ENCODE data around the gene LORICRIN. TPM values are rescaled to one million over a fixed set of nuclear protein-coding genes. Genes with fewer than 3 reads are reported as not detected.

Gene LORICRIN
- total and polyA plus RNA-seq, 2 donors, result not detected

- DNase-seq (ENCODE audit: extremely low spot score), result no peak
- H3K4me3 ChIP-seq (ENCODE audit: low read depth, low read length), result no peak overlapping the region
- no peak overlapping the region for H3K27ac ChIP-seq (ENCODE audit: low read depth)
- no peaks in the 10 kb centered on the region for H3K4me1 ChIP-seq (ENCODE audit: insufficient read depth)
- WGBS, result 58% methylated on average over 3 of the region's 3 CpGs
- H3K36me3 ChIP-seq (ENCODE audit: insufficient read depth), result no peaks in the 10 kb centered on the region
Measured at GRCh38 chr1:153232553-153232952, 26.9 kb upstream of the LORICRIN start.

GRCh38 chr1:153233448-153233847, 26.0 kb upstream of the LORICRIN start:
- Histone ChIP-seq H3K4me1 (ENCODE audit: insufficient read depth) (no peaks in the 10 kb centered on the region), H3K4me3 (ENCODE audit: low read depth, low read length) (no peak overlapping the region), H3K27ac (ENCODE audit: low read depth) (no peak overlapping the region), H3K36me3 (ENCODE audit: insufficient read depth) (no peaks in the 10 kb centered on the region)
- no peak for DNase-seq (ENCODE audit: extremely low spot score)
- WGBS, result 72% methylated on average over 1 of the region's 1 CpG

GRCh38 chr1:153238527-153238926, 21.0 kb upstream of the LORICRIN start:
- no peak for DNase-seq (ENCODE audit: extremely low spot score)
- Histone ChIP-seq H3K4me1 (ENCODE audit: insufficient read depth) (no peaks in the 10 kb centered on the region), H3K4me3 (ENCODE audit: low read depth, low read length) (no peak overlapping the region), H3K36me3 (ENCODE audit: insufficient read depth) (no peaks in the 10 kb centered on the region), H3K27ac (ENCODE audit: low read depth) (no peak overlapping the region)
- WGBS, result 46% methylated on average over 2 of the region's 2 CpGs

- WGBS, result 77% methylated on average over 1 of the region's 1 CpG
- no peak overlapping the region for H3K4me3 ChIP-seq (ENCODE audit: low read depth, low read length)
- H3K27ac ChIP-seq (ENCODE audit: low read depth), result no peak overlapping the region
- DNase-seq (ENCODE audit: extremely low spot score), result no peak
- no peaks in the 10 kb centered on the region for H3K4me1 ChIP-seq (ENCODE audit: insufficient read depth)
- no peaks in the 10 kb centered on the region for H3K36me3 ChIP-seq (ENCODE audit: insufficient read depth)
Measured at GRCh38 chr1:153242160-153242559, 17.3 kb upstream of the LORICRIN start.

- no peak overlapping the region for H3K27ac ChIP-seq (ENCODE audit: low read depth)
- DNase-seq (ENCODE audit: extremely low spot score), result no peak
- no peaks in the 10 kb centered on the region for H3K36me3 ChIP-seq (ENCODE audit: insufficient read depth)
- no peaks in the 10 kb centered on the region for H3K4me1 ChIP-seq (ENCODE audit: insufficient read depth)
- 92% methylated on average over 4 of the region's 4 CpGs for WGBS
- no peak overlapping the region for H3K4me3 ChIP-seq (ENCODE audit: low read depth, low read length)
Measured at GRCh38 chr1:153245466-153245865, 14.0 kb upstream of the LORICRIN start.

GRCh38 chr1:153246018-153246417, 13.5 kb upstream of the LORICRIN start:
- 83% methylated on average over 1 of the region's 1 CpG for WGBS
- Histone ChIP-seq H3K27ac (ENCODE audit: low read depth) (no peak overlapping the region), H3K36me3 (ENCODE audit: insufficient read depth) (no peaks in the 10 kb centered on the region), H3K4me1 (ENCODE audit: insufficient read depth) (no peaks in the 10 kb centered on the region), H3K4me3 (ENCODE audit: low read depth, low read length) (no peak overlapping the region)
- DNase-seq (ENCODE audit: extremely low spot score), result no peak

- Histone ChIP-seq H3K27ac (ENCODE audit: low read depth) (no peak overlapping the region), H3K4me3 (ENCODE audit: low read depth, low read length) (no peak overlapping the region), H3K36me3 (ENCODE audit: insufficient read depth) (no peaks in the 10 kb centered on the region), H3K4me1 (ENCODE audit: insufficient read depth) (no peaks in the 10 kb centered on the region)
- DNase-seq (ENCODE audit: extremely low spot score), result no peak
- WGBS, result 87% methylated on average over 2 of the region's 2 CpGs
Measured at GRCh38 chr1:153246825-153247224, 12.7 kb upstream of the LORICRIN start.

- 58% methylated on average over 5 of the region's 5 CpGs for WGBS
- Histone ChIP-seq H3K36me3 (ENCODE audit: insufficient read depth) (no peaks in the 10 kb centered on the region), H3K4me3 (ENCODE audit: low read depth, low read length) (no peak overlapping the region), H3K4me1 (ENCODE audit: insufficient read depth) (no peaks in the 10 kb centered on the region), H3K27ac (ENCODE audit: low read depth) (no peak overlapping the region)
- DNase-seq (ENCODE audit: extremely low spot score), result no peak
Measured at GRCh38 chr1:153248176-153248879, 11.2 kb upstream of the LORICRIN start.

- Histone ChIP-seq H3K27ac (ENCODE audit: low read depth) (no peak overlapping the region), H3K36me3 (ENCODE audit: insufficient read depth) (no peaks in the 10 kb centered on the region), H3K4me3 (ENCODE audit: low read depth, low read length) (no peak overlapping the region), H3K4me1 (ENCODE audit: insufficient read depth) (no peaks in the 10 kb centered on the region)
- 33% methylated on average over 1 of the region's 1 CpG for WGBS
- DNase-seq (ENCODE audit: extremely low spot score), result no peak
Measured at GRCh38 chr1:153250166-153250565, 9.3 kb upstream of the LORICRIN start.

GRCh38 chr1:153251087-153251486, 8.4 kb upstream of the LORICRIN start:
- no peak overlapping the region for H3K4me3 ChIP-seq (ENCODE audit: low read depth, low read length)
- H3K27ac ChIP-seq (ENCODE audit: low read depth), result no peak overlapping the region
- WGBS, result 83% methylated on average over 2 of the region's 2 CpGs
- no peaks in the 10 kb centered on the region for H3K4me1 ChIP-seq (ENCODE audit: insufficient read depth)
- no peaks in the 10 kb centered on the region for H3K36me3 ChIP-seq (ENCODE audit: insufficient read depth)
- no peak for DNase-seq (ENCODE audit: extremely low spot score)

- DNase-seq (ENCODE audit: extremely low spot score), result no peak
- WGBS, result 83% methylated on average over 3 of the region's 3 CpGs
- no peak overlapping the region for H3K27ac ChIP-seq (ENCODE audit: low read depth)
- no peak overlapping the region for H3K4me3 ChIP-seq (ENCODE audit: low read depth, low read length)
- H3K4me1 ChIP-seq (ENCODE audit: insufficient read depth), result no peaks in the 10 kb centered on the region
- H3K36me3 ChIP-seq (ENCODE audit: insufficient read depth), result no peaks in the 10 kb centered on the region
Measured at GRCh38 chr1:153251562-153251961, 7.9 kb upstream of the LORICRIN start.

- 75% methylated on average over 4 of the region's 4 CpGs for WGBS
- H3K4me3 ChIP-seq (ENCODE audit: low read depth, low read length), result no peak overlapping the region
- DNase-seq (ENCODE audit: extremely low spot score), result no peak
- H3K27ac ChIP-seq (ENCODE audit: low read depth), result no peak overlapping the region
- no peaks in the 10 kb centered on the region for H3K36me3 ChIP-seq (ENCODE audit: insufficient read depth)
- H3K4me1 ChIP-seq (ENCODE audit: insufficient read depth), result no peaks in the 10 kb centered on the region
Measured at GRCh38 chr1:153251988-153252387, 7.5 kb upstream of the LORICRIN start.

- H3K27ac ChIP-seq (ENCODE audit: low read depth), result no peak overlapping the region
- DNase-seq (ENCODE audit: extremely low spot score), result no peak
- H3K36me3 ChIP-seq (ENCODE audit: insufficient read depth), result no peaks in the 10 kb centered on the region
- no peaks in the 10 kb centered on the region for H3K4me1 ChIP-seq (ENCODE audit: insufficient read depth)
- no peak overlapping the region for H3K4me3 ChIP-seq (ENCODE audit: low read depth, low read length)
- 39% methylated on average over 2 of the region's 2 CpGs for WGBS
Measured at GRCh38 chr1:153253076-153253475, 6.4 kb upstream of the LORICRIN start.

GRCh38 chr1:153253693-153254092, 5.8 kb upstream of the LORICRIN start:
- 53% methylated on average over 1 of the region's 1 CpG for WGBS
- Histone ChIP-seq H3K27ac (ENCODE audit: low read depth) (no peak overlapping the region), H3K4me3 (ENCODE audit: low read depth, low read length) (no peak overlapping the region), H3K36me3 (ENCODE audit: insufficient read depth) (no peaks in the 10 kb centered on the region), H3K4me1 (ENCODE audit: insufficient read depth) (no peaks in the 10 kb centered on the region)
- no peak for DNase-seq (ENCODE audit: extremely low spot score)
